Activated T-helper 1 cell treated with anti-CD3 and anti-CD28 coated beads, Interleukin-2, amount 50 U/mL, for 16 hours (primary cell): ENCODE data around the gene MLC1.
"Not testable (repeated sequence)": the region's sequence is repeated elsewhere in the genome, so short reads cannot be mapped to it uniquely, and the experiment has no call there.

Source experiments
- DNase-seq, 2 donors: peaks; one replicate each; pipeline ENCODE4 v3.0.0-alpha.2; 2020; ENCODE audit warnings: low read depth in 1 of 2, low spot score in 1 of 2

Gene MLC1

GRCh38 chr22:50104141-50104544 lies 18.9 kb upstream of the MLC1 start:
- no peak for DNase-seq

GRCh38 chr22:50102946-50103345 lies 17.7 kb upstream of the MLC1 start:
- DNase-seq, result no peak

- DNase-seq, result no peak
Observed at GRCh38 chr22:50101870-50102565, 16.8 kb upstream of the MLC1 start.

- DNase-seq, result no peak
Observed at GRCh38 chr22:50098052-50098451, 12.8 kb upstream of the MLC1 start.

GRCh38 chr22:50092342-50092741 lies 7.1 kb upstream of the MLC1 start:
- no peak for DNase-seq

GRCh38 chr22:50091092-50091768 lies 6.0 kb upstream of the MLC1 start:
- no peak for DNase-seq

- no peak for DNase-seq
Observed at GRCh38 chr22:50090412-50090714, 5.1 kb upstream of the MLC1 start.

- no peak for DNase-seq
Observed at GRCh38 chr22:50089682-50090411, 4.6 kb upstream of the MLC1 start, which contains the start of gene MOV10L1. Gene MOV10L1, plus strand, starts transcription at chr22:50090006. Its CDS starts 83 bp downstream, at chr22:50090089.

- no peak for DNase-seq
Observed at GRCh38 chr22:50089231-50089630, 4.0 kb upstream of the MLC1 start.

- DNase-seq, result no peak
Observed at GRCh38 chr22:50088096-50088495, 2.9 kb upstream of the MLC1 start.

GRCh38 chr22:50087646-50088045 lies 2.4 kb upstream of the MLC1 start:
- no peak for DNase-seq

- not testable (repeated sequence) for DNase-seq
Observed at GRCh38 chr22:50086975-50087374, 1.7 kb upstream of the MLC1 start.

- no peak for DNase-seq
Observed at GRCh38 chr22:50086526-50086925, 1.3 kb upstream of the MLC1 start.

- no peak for DNase-seq
Observed at GRCh38 chr22:50084614-50085021, 608 bp downstream of the MLC1 start.

- DNase-seq, result no peak
Observed at GRCh38 chr22:50084080-50084477, 1.1 kb downstream of the MLC1 start.

GRCh38 chr22:50083462-50084079 lies 1.7 kb downstream of the MLC1 start:
- no peak for DNase-seq

GRCh38 chr22:50082961-50083461 lies 2.2 kb downstream of the MLC1 start:
- no peak for DNase-seq

GRCh38 chr22:50082197-50082715 lies 3.0 kb downstream of the MLC1 start:
- DNase-seq, result no peak

GRCh38 chr22:50081426-50082196 lies 3.6 kb downstream of the MLC1 start:
- DNase-seq, result no peak

- DNase-seq, result no peak
Observed at GRCh38 chr22:50080077-50080465, 5.2 kb downstream of the MLC1 start.

- DNase-seq, result no peak
Observed at GRCh38 chr22:50078761-50079160, 6.5 kb downstream of the MLC1 start.
